Body of pancreas (tissue), 4 donors: ENCODE measurements around the gene ZNF777. TPM values are rescaled to one million over a fixed set of nuclear protein-coding genes. Genes with fewer than 3 reads are reported as not detected.

Experiments
- ATAC-seq: fragments of 150-250 bp; one replicate; pipeline ENCODE4 v1.9.1; 2016
- DNase-seq, 4 donors: peaks; one replicate each; pipeline ENCODE4 v3.0.0-alpha.2; 2019
- H3K27ac ChIP-seq, 4 donors: fragments of 200-600 bp; sonication (generic); 1 replicate in 3 of 4; 2 replicates in 1 of 4; pipeline versions ENCODE4 v1.5.1 to v1.6.1; 2016 to 2019; ENCODE audit warnings: mild to moderate bottlenecking in 1 of 4, mixed read lengths in 1 of 4, moderate library complexity in 1 of 4
- H3K27me3 ChIP-seq, 2 donors: fragments of 200-600 bp; sonication (generic); one replicate each; pipeline ENCODE4 v1.6.0; 2016; ENCODE audit warnings: mild to moderate bottlenecking in 1 of 2
- H3K36me3 ChIP-seq, 2 donors: fragments of 200-600 bp; sonication (generic); replicated peaks in 1 of 2; 2 replicates each; pipeline ENCODE4 v1.5.1; 2016; ENCODE audit warnings: low read depth in 2 of 2; ENCODE audit not compliant: insufficient read depth in 1 of 2
- H3K4me1 ChIP-seq: fragments of 200-600 bp; sonication (generic); one replicate; pipeline ENCODE4 v1.6.0; 2016
- H3K4me3 ChIP-seq, 2 donors: fragments of 200-600 bp; sonication (generic); 1 replicate in 1 of 2; 2 replicates in 1 of 2; pipeline ENCODE4 v1.5.1; 2016 to 2019
- H3K9me3 ChIP-seq, 3 donors: fragments of 200-600 bp; sonication (generic); 1 replicate in 2 of 3; 2 replicates in 1 of 3; pipeline ENCODE4 v1.5.1; 2016
- POLR2A ChIP-seq, 3 donors: fragments of 450-650 bp; IDR thresholded peaks; one replicate each; pipeline ENCODE4 v1.6.1; 2016; ENCODE audit warnings: antibody characterized with exemption in 3 of 3, mild to moderate bottlenecking in 2 of 3
- WGBS, 2 donors: methylation state at CpG; one replicate each; pipeline ENCODE4 v1.1.5; 2017; 5-methylcytosine and 5-hydroxymethylcytosine counted together
- intact Hi-C: fragments of 100-400 bp; cut with DNase I; formaldehyde crosslinking; loops from one replicate; pipeline ENCODE4 v1.15.1; 2023
- total RNA-seq, 2 donors: library from RNA; depleted of rRNA; stranded (reverse); fragments of >200 nt; gene quantifications; one replicate each; pipeline ENCODE4 v1.1.0, GENCODE V29; 2016
- TF ChIP-seq, protein P1 (sequence below), 7 experiments: fragments of 450-650 bp in 4 of 7; fragments of 200-600 bp in 3 of 7; sonication (generic) in 3 of 7; IDR thresholded peaks; one replicate each; pipeline ENCODE4 v1.5.1; 2016 to 2019; ENCODE audit warnings: antibody characterized with exemption in 7 of 7

The ZNF777 gene
- total RNA-seq, 2 donors from 2014 or later: 8.3 to 10.5 TPM

DNA sequence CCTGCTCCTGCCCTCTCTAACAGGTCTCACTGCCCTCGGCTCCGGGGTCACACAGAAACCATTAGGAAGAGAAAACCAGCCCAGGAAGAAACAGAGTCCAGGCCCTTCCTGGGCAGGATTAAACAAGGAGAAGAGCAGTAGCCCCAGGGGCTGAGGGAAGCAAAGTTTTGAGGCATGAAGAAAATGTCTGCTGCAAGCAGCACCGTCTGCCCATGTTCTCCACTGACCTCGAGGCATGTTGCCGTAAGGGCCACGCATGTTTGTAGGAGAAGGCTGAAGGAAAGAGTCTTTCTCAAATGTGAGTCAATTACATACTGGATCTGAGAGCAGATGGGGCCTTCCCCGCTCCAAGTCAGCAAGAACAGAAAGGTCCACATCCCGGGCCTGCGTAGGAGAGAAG is 32.5 kb upstream of the ZNF777 start:
- ATAC-seq: no peak
- intact Hi-C loops: no loop called here
- 93 to 96% methylated on average over 9 of the region's 9 CpGs for WGBS, 2 donors
- no peaks in the 10 kb centered on the region for H3K27me3 ChIP-seq
- no peak overlapping the region for H3K4me3 ChIP-seq
- TF ChIP-seq, protein P1, sequence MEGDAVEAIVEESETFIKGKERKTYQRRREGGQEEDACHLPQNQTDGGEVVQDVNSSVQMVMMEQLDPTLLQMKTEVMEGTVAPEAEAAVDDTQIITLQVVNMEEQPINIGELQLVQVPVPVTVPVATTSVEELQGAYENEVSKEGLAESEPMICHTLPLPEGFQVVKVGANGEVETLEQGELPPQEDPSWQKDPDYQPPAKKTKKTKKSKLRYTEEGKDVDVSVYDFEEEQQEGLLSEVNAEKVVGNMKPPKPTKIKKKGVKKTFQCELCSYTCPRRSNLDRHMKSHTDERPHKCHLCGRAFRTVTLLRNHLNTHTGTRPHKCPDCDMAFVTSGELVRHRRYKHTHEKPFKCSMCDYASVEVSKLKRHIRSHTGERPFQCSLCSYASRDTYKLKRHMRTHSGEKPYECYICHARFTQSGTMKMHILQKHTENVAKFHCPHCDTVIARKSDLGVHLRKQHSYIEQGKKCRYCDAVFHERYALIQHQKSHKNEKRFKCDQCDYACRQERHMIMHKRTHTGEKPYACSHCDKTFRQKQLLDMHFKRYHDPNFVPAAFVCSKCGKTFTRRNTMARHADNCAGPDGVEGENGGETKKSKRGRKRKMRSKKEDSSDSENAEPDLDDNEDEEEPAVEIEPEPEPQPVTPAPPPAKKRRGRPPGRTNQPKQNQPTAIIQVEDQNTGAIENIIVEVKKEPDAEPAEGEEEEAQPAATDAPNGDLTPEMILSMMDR (IDR thresholded peaks at IDR 0.05): no peak
- TF ChIP-seq POLR2A (IDR thresholded peaks at IDR 0.05): no peak
- no peak overlapping the region for H3K27ac ChIP-seq
- peaks cover 10 to 29% of the 10 kb centered on the region in 2 donors for H3K36me3 ChIP-seq
- DNase-seq: no peak
- H3K4me1 ChIP-seq: peaks cover 20% of the 10 kb centered on the region
- no peaks in the 10 kb centered on the region for H3K9me3 ChIP-seq

DNA sequence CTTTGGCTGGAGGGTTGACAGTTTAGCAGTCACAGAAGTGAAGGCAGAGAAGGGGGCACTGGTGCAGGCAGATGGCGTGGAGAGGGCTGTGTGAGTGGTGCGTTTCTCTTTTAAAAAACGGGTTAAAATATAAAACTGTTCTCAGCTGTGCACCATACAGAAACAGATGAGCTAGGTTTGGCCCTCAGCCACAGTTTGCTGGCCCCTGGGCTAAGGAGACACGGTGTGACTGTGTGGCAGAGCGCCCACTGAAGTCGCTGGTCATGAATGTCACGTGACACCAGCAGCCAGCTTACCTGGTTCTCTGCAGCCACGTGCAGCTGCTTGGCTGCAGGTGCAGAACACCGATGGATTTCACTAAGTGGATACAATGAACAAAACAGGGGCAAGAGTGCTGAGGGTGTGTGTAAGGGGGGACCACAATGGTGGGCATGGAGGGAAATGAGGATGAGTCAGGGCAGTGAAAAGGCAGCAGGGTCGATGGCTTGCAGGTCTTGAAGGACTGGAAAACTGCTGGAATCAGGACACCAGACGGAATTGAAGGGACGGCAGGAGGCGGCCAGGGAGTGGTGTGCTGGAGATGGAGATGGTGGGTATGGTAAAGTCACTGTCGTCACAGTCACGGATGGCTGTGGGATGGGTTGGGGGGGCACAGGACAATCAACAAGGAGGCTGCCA is 29.4 kb upstream of the ZNF777 start:
- DNase-seq: peak in 1 of 4 donors; percentile 20
- intact Hi-C loops: no loop called here
- WGBS, 2 donors: 79 to 80% methylated on average over 15 of the region's 15 CpGs
- TF ChIP-seq, protein P1 (IDR thresholded peaks at IDR 0.05): no peak
- no peak for TF ChIP-seq POLR2A (IDR thresholded peaks at IDR 0.05)
- Histone ChIP-seq H3K36me3 (peaks cover 10 to 36% of the 10 kb centered on the region in 2 donors), H3K27me3 (no peaks in the 10 kb centered on the region), H3K27ac (no peak overlapping the region), H3K9me3 (no peaks in the 10 kb centered on the region), H3K4me1 (peaks cover 3% of the 10 kb centered on the region), H3K4me3 (no peak overlapping the region)
- no peak for ATAC-seq

DNA sequence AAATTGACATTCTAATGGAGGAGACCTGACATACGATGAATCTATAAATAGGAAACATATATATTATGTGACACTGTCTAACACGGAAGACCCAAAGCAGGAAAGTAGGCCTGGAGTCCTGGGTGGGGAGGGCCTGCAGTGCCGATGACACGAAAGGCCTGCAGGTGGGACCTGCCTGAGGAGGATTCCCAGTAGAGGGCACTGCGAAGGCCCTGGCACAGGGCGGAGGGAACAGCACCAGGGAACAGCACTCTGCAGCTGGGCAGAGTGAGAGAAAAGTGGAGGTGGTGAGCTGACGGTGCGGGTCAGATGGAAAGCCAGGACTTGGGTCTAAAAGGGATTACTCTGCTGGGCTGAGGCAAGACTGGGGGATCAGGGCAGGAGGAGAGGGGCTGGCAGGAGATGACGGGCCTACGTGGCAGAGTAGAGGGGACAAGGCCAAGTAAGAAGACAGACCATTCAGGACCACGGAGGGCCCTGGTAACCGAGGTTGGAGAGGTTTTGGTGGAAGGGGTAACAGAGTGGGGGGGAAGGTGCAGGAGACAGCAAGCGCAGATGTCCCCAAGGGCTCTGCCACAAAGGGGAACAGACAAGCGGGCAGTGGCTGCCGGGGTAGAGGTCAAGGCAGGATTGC is 28.6 kb upstream of the ZNF777 start:
- ATAC-seq: no peak
- Histone ChIP-seq H3K27me3 (no peaks in the 10 kb centered on the region), H3K27ac (no peak overlapping the region), H3K9me3 (no peaks in the 10 kb centered on the region), H3K4me3 (no peak overlapping the region), H3K4me1 (no peaks in the 10 kb centered on the region), H3K36me3 (peaks cover 10 to 36% of the 10 kb centered on the region in 2 donors)
- peak in 1 of 4 donors; percentile 19 for DNase-seq
- intact Hi-C loops: no loop called here
- 81 to 86% methylated on average over 15 of the region's 15 CpGs for WGBS, 2 donors
- TF ChIP-seq POLR2A (IDR thresholded peaks at IDR 0.05): no peak
- TF ChIP-seq, protein P1 (IDR thresholded peaks at IDR 0.05): peak in 2 of 7 experiments; percentile 22 to 25

DNA sequence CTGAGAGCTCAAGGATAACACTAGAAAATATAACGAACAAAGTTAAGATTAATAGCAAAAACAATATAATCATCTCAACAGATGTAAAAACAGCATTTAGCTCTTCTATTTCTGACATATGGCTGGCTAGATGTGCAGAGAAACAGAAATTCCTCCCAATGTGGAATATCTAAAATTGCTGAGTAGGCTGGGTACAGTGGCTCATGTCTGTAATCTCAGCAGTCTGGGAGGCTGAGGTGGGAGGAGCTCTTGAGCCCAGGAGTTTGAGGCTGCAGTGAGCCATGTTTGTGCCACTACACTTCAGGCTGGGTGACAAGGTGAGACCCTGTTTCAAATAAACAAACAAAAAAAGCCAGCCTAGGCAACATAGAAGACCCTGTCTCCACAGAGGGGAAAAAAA is 18.7 kb upstream of the ZNF777 start:
- peaks cover 5 to 18% of the 10 kb centered on the region in 2 donors for H3K36me3 ChIP-seq
- intact Hi-C loops: no loop called here
- WGBS, 2 donors: 100% methylated on average over 1 of the region's 1 CpG

More for the DNA sequence above, 18.7 kb upstream of the ZNF777 start:
- ATAC-seq: no peak
- TF ChIP-seq, protein P1 (IDR thresholded peaks at IDR 0.05): no peak
- TF ChIP-seq POLR2A (IDR thresholded peaks at IDR 0.05): no peak
- H3K4me3 ChIP-seq: no peak overlapping the region
- DNase-seq: no peak
- H3K4me1 ChIP-seq: no peaks in the 10 kb centered on the region
- H3K9me3 ChIP-seq: no peaks in the 10 kb centered on the region
- H3K27ac ChIP-seq: no peak overlapping the region
- no peaks in the 10 kb centered on the region for H3K27me3 ChIP-seq
